Esophagus squamous epithelium (tissue), 5 donors: Measurements from ENCODE around the gene VAV3. TPM values are rescaled to one million over a fixed set of nuclear protein-coding genes. Genes with fewer than 3 reads are reported as not detected.

ENCODE experiments used
- DNase-seq: peaks from one replicate; lab custom pipeline; 2025; lab: John Stamatoyannopoulos, UW
- H3K27ac ChIP-seq, 4 donors: fragments of 200-600 bp; sonication (generic); one replicate each; pipeline ENCODE4 v1.5.1; 2016 to 2019; ENCODE audit warnings: mild to moderate bottlenecking in 1 of 4
- H3K27me3 ChIP-seq, 4 donors: fragments of 200-600 bp; sonication (generic); 1 replicate in 3 of 4; 2 replicates in 1 of 4; pipeline versions ENCODE4 v1.5.1 to v1.6.0; 2017 to 2021; ENCODE audit warnings: antibody characterized with exemption in 1 of 4
- H3K36me3 ChIP-seq, 3 donors: fragments of 200-600 bp; sonication (generic); one replicate each; pipeline ENCODE4 v1.5.1; 2016 to 2019
- H3K4me1 ChIP-seq, 3 donors: fragments of 200-600 bp; sonication (generic); one replicate each; pipeline ENCODE4 v1.5.1; 2017 to 2019
- H3K4me3 ChIP-seq, 4 donors: fragments of 200-600 bp; sonication (generic); 1 replicate in 3 of 4; 2 replicates in 1 of 4; pipeline ENCODE4 v1.5.1; 2016 to 2019; ENCODE audit warnings: mild to moderate bottlenecking in 2 of 4, moderate library complexity in 1 of 4
- H3K9me3 ChIP-seq, 3 donors: fragments of 200-600 bp; sonication (generic); one replicate each; pipeline ENCODE4 v1.5.1; 2016 to 2019
- CTCF ChIP-seq, 6 experiments: fragments of 450-650 bp in 4 of 6; fragments of 200-600 bp in 2 of 6; sonication (generic) in 2 of 6; IDR thresholded peaks; one replicate each; pipeline ENCODE4 v1.5.1; 2016 to 2019; ENCODE audit warnings: antibody characterized with exemption in 6 of 6, mild to moderate bottlenecking in 4 of 6, moderate library complexity in 4 of 6
- POLR2A ChIP-seq, 4 donors: fragments of 450-650 bp; IDR thresholded peaks; one replicate each; pipeline ENCODE4 v1.6.1; 2017; ENCODE audit warnings: antibody characterized with exemption in 4 of 4, mild to moderate bottlenecking in 4 of 4, moderate library complexity in 3 of 4
- WGBS, 2 donors: methylation state at CpG; one replicate each; pipeline ENCODE4 v1.1.5; 2018; 5-methylcytosine and 5-hydroxymethylcytosine counted together
- intact Hi-C: fragments of 100-400 bp; cut with DNase I; formaldehyde crosslinking; loops from one replicate; pipeline ENCODE4 v1.15.0; 2022
- total RNA-seq, 4 donors: library from RNA; depleted of rRNA; stranded (reverse); fragments of >200 nt; gene quantifications; one replicate each; pipeline ENCODE4 v1.1.0, GENCODE V29; 2016
- donor health status: DM: yes; HTN: yes; CAD: no.

The VAV3 gene
- total RNA-seq, 4 donors from 2014 or later: 43.4 to 126 (median 76.9) TPM

DNA sequence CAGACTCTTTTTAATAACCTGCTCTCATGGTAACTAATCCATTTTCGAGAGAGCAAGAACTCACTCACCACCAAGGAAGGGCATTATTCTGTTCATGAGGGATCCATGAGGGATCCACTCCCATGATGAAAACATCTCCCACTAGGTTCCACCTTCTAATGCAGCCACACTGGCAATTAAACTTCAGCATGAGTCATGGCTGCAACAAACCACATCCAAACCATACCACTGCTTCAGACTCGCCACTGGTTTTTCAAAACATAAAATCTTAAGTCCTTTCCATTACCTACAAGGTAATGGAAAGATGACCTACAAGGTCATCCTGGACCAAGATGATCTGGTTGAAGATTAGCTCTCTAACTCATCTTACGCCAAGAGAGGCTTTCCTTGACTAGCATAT, 405.1 kb downstream of the VAV3 start:
- WGBS, 2 donors: 81 to 82% methylated on average over 3 of the region's 3 CpGs
- H3K9me3 ChIP-seq: no peaks in the 10 kb centered on the region
- TF ChIP-seq CTCF (IDR thresholded peaks at IDR 0.05): no peak
- TF ChIP-seq POLR2A (IDR thresholded peaks at IDR 0.05): no peak
- peaks cover 0 to 19% (median 3%) of the 10 kb centered on the region in 3 donors for H3K4me1 ChIP-seq
- intact Hi-C loops: no loop called here
- H3K4me3 ChIP-seq: no peak overlapping the region
- H3K27ac ChIP-seq: no peak overlapping the region
- no peaks in the 10 kb centered on the region for H3K27me3 ChIP-seq
- no peaks in the 10 kb centered on the region for H3K36me3 ChIP-seq
- no peak for DNase-seq

DNA sequence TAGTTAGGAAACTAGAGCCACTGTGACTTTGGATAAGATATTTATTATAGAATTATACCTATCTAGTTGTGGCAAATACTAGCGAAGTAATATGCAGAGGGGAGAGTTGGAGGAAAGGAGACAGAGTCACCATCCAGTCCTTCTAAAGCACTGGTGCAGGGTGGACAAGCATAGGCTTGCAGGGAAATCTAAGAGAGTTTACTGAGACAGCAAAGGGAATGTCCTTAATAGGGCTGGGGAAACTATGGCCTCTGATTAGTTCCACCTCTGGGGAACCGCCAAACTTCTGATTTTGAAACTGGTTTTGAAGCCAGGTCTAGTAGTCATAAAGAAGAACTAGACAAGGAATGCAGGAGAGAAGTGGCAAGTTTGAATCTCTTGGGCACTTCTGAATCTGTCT, 407.9 kb downstream of the VAV3 start:
- TF ChIP-seq POLR2A (IDR thresholded peaks at IDR 0.05): no peak
- no peak for TF ChIP-seq CTCF (IDR thresholded peaks at IDR 0.05)
- intact Hi-C loops: no loop called here
- no peaks in the 10 kb centered on the region for H3K9me3 ChIP-seq
- no peaks in the 10 kb centered on the region for H3K27me3 ChIP-seq
- no peak overlapping the region for H3K27ac ChIP-seq
- WGBS, 2 donors: 57 to 66% methylated on average over 2 of the region's 2 CpGs
- no peak overlapping the region for H3K4me3 ChIP-seq
- DNase-seq: no peak
- no peaks in the 10 kb centered on the region for H3K36me3 ChIP-seq
- peaks cover 0 to 19% (median 3%) of the 10 kb centered on the region in 3 donors for H3K4me1 ChIP-seq

DNA sequence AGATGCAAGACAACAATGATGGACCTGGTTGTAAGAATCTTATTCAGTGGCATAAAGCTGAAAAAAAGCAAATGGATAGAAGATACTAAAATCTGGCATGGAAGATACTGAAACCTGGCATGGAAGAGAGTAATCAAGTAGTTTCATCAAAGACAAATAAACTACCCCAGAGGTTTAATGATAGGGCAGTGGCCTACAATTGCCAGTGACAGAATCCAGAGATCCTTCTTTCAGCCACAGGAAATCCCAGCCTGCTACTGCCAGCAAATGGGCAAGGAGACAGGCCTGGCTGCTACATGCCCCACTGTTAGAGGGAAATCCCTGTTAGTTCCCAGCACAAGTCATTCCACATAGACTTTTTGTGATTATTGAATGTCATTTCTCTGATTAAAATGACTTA, 409.4 kb downstream of the VAV3 start:
- no peaks in the 10 kb centered on the region for H3K9me3 ChIP-seq
- no peak for TF ChIP-seq CTCF (IDR thresholded peaks at IDR 0.05)
- TF ChIP-seq POLR2A (IDR thresholded peaks at IDR 0.05): no peak
- no peak overlapping the region for H3K27ac ChIP-seq
- no peak for DNase-seq
- no peak overlapping the region for H3K4me3 ChIP-seq
- intact Hi-C loops: no loop called here
- peaks cover 0 to 19% (median 3%) of the 10 kb centered on the region in 3 donors for H3K4me1 ChIP-seq
- H3K27me3 ChIP-seq: no peaks in the 10 kb centered on the region
- no peaks in the 10 kb centered on the region for H3K36me3 ChIP-seq

- intact Hi-C loops: no loop called here
- no peaks in the 10 kb centered on the region for H3K9me3 ChIP-seq
- no peaks in the 10 kb centered on the region for H3K27me3 ChIP-seq
- 57 to 70% methylated on average over 1 of the region's 1 CpG for WGBS, 2 donors
- no peaks in the 10 kb centered on the region for H3K36me3 ChIP-seq
- H3K4me1 ChIP-seq: peaks cover 3 to 22% (median 4%) of the 10 kb centered on the region in 3 donors
- TF ChIP-seq CTCF (IDR thresholded peaks at IDR 0.05) (no peak), POLR2A (IDR thresholded peaks at IDR 0.05) (no peak)
- H3K4me3 ChIP-seq: no peak overlapping the region
- no peak overlapping the region for H3K27ac ChIP-seq
- DNase-seq: no peak
Measured at GRCh38 chr1:107552781-107553180, 412.2 kb downstream of the VAV3 start.

GRCh38 chr1:107551456-107551855, 413.5 kb downstream of the VAV3 start:
- Histone ChIP-seq H3K27ac (no peak overlapping the region), H3K4me1 (peaks cover 0 to 18% (median 7%) of the 10 kb centered on the region in 3 donors), H3K4me3 (no peak overlapping the region), H3K36me3 (no peaks in the 10 kb centered on the region), H3K9me3 (no peaks in the 10 kb centered on the region), H3K27me3 (no peaks in the 10 kb centered on the region)
- intact Hi-C loops: no loop called here
- 67 to 88% methylated on average over 1 of the region's 1 CpG for WGBS, 2 donors
- no peak for DNase-seq
- no peak for TF ChIP-seq CTCF (IDR thresholded peaks at IDR 0.05)
- no peak for TF ChIP-seq POLR2A (IDR thresholded peaks at IDR 0.05)
